Measurements from ENCODE around the gene MYO5B. TPM values are rescaled to one million over a fixed set of nuclear protein-coding genes. Genes with fewer than 3 reads are reported as not detected.

Gene MYO5B
- polyA plus RNA-seq, 1 of the 3 experiments (the other 2 are of a cell fraction) = 1.3 TPM

DNA sequence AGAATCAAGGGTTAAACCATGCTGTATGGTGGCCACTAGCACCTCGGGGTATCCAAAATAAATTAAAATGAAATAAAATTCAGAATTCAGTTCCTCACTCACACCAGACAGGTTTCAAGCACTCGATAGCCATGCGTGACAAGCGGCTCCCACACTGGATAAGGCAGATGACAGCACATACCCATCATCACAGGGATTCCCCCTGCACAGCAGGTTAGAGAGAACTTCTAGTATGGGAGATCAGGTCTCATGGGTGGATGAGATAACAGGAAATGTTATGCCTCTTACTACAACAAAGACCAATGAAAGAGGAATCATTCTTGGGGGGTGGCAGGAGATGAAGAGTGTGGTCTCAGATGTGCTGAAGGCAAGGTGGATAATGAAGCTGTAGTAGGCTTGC, 259.7 kb downstream of the MYO5B start:
- Histone ChIP-seq H4K20me1 (ENCODE audit: insufficient read depth) (no peaks in the 10 kb centered on the region), H3K36me3 (replicated peaks in 1 of 2; ENCODE audit: control insufficient read depth in 1 of 2, insufficient read depth in 2 of 2, low read length in 1 of 2) (no peaks in the 10 kb centered on the region), H3F3A (replicated peaks; ENCODE audit: insufficient read depth) (no peaks in the 10 kb centered on the region), H3K9ac (no peak overlapping the region), H3K79me2 (ENCODE audit: insufficient read depth) (no peaks in the 10 kb centered on the region), H3K4me2 (no peak overlapping the region), H3K27me3 (ENCODE audit: insufficient read depth) (no peaks in the 10 kb centered on the region; the same call in 1 of the 2 replicates), H3K9me2 (no peaks in the 10 kb centered on the region), H2AFZ (ENCODE audit: low read depth) (no peak overlapping the region), H3K4me3 (ENCODE audit: low read depth in 2 of 2, low read length in 1 of 2) (no peak overlapping the region), H3K27ac (ENCODE audit: low read depth in 2 of 2, low read length in 1 of 2) (no peak overlapping the region), H3K4me1 (ENCODE audit: control insufficient read depth in 1 of 2, insufficient read depth in 2 of 2, low read depth in 1 of 2, low read length in 1 of 2) (peaks cover 0 to 10% of the 10 kb centered on the region in 2 experiments; a peak in 1 of 4 replicates), H3K9me3 (no peaks in the 10 kb centered on the region)
- POLR2A ChIA-PET = no interaction called here
- WGBS (ENCODE audit: low lambda C conversion rate) = 71% methylated on average over 4 of the region's 4 CpGs
- TF ChIP-seq EP300 (IDR thresholded peaks at IDR 0.05; ENCODE audit: borderline replicate concordance in 1 of 2, low read depth in 1 of 2, low read length in 1 of 2) (no peak), FOSL2 (IDR thresholded peaks at IDR 0.05; ENCODE audit: borderline replicate concordance, low read depth) (no peak), EZH2phosphoT487 (IDR thresholded peaks at IDR 0.05; ENCODE audit: borderline replicate concordance, low read depth) (no peak), CHD2 (IDR thresholded peaks at IDR 0.05; ENCODE audit: low read length, partially characterized antibody) (no peak), TAF1 (IDR thresholded peaks at IDR 0.05; ENCODE audit: borderline replicate concordance, low read depth, low read length) (no peak), RXRA (IDR thresholded peaks at IDR 0.05; ENCODE audit: borderline replicate concordance, low read depth) (no peak), FOXJ3 (CRISPR knock-in tag; IDR thresholded peaks at IDR 0.05) (no peak), NRF1 (IDR thresholded peaks at IDR 0.05; ENCODE audit: low read depth, low read length) (no peak), TEAD4 (IDR thresholded peaks at IDR 0.05; ENCODE audit: borderline replicate concordance, insufficient read depth) (no peak), SIN3A (IDR thresholded peaks at IDR 0.05; ENCODE audit: borderline replicate concordance, low read depth, low read length) (no peak), FOXM1 (IDR thresholded peaks at IDR 0.05; ENCODE audit: low read depth) (no peak), MXI1 (IDR thresholded peaks at IDR 0.05; ENCODE audit: low read depth, low read length) (no peak), RCOR1 (IDR thresholded peaks at IDR 0.05; ENCODE audit: low read length) (no peak), SMC3 (IDR thresholded peaks at IDR 0.05; ENCODE audit: low read depth, low read length) (no peak), MEF2A (IDR thresholded peaks at IDR 0.05; ENCODE audit: borderline replicate concordance, low read depth) (no peak), POLR2AphosphoS5 (IDR thresholded peaks at IDR 0.05; ENCODE audit: low read depth, low read length) (no peak)
- TF ChIP-seq, protein P1, sequence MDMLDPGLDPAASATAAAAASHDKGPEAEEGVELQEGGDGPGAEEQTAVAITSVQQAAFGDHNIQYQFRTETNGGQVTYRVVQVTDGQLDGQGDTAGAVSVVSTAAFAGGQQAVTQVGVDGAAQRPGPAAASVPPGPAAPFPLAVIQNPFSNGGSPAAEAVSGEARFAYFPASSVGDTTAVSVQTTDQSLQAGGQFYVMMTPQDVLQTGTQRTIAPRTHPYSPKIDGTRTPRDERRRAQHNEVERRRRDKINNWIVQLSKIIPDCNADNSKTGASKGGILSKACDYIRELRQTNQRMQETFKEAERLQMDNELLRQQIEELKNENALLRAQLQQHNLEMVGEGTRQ (IDR thresholded peaks at IDR 0.05; ENCODE audit: borderline replicate concordance, low read depth, low read length) = no peak
- TF ChIP-seq, protein P2, sequence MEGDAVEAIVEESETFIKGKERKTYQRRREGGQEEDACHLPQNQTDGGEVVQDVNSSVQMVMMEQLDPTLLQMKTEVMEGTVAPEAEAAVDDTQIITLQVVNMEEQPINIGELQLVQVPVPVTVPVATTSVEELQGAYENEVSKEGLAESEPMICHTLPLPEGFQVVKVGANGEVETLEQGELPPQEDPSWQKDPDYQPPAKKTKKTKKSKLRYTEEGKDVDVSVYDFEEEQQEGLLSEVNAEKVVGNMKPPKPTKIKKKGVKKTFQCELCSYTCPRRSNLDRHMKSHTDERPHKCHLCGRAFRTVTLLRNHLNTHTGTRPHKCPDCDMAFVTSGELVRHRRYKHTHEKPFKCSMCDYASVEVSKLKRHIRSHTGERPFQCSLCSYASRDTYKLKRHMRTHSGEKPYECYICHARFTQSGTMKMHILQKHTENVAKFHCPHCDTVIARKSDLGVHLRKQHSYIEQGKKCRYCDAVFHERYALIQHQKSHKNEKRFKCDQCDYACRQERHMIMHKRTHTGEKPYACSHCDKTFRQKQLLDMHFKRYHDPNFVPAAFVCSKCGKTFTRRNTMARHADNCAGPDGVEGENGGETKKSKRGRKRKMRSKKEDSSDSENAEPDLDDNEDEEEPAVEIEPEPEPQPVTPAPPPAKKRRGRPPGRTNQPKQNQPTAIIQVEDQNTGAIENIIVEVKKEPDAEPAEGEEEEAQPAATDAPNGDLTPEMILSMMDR (IDR thresholded peaks at IDR 0.05) = no peak
- TF ChIP-seq, protein P3, sequence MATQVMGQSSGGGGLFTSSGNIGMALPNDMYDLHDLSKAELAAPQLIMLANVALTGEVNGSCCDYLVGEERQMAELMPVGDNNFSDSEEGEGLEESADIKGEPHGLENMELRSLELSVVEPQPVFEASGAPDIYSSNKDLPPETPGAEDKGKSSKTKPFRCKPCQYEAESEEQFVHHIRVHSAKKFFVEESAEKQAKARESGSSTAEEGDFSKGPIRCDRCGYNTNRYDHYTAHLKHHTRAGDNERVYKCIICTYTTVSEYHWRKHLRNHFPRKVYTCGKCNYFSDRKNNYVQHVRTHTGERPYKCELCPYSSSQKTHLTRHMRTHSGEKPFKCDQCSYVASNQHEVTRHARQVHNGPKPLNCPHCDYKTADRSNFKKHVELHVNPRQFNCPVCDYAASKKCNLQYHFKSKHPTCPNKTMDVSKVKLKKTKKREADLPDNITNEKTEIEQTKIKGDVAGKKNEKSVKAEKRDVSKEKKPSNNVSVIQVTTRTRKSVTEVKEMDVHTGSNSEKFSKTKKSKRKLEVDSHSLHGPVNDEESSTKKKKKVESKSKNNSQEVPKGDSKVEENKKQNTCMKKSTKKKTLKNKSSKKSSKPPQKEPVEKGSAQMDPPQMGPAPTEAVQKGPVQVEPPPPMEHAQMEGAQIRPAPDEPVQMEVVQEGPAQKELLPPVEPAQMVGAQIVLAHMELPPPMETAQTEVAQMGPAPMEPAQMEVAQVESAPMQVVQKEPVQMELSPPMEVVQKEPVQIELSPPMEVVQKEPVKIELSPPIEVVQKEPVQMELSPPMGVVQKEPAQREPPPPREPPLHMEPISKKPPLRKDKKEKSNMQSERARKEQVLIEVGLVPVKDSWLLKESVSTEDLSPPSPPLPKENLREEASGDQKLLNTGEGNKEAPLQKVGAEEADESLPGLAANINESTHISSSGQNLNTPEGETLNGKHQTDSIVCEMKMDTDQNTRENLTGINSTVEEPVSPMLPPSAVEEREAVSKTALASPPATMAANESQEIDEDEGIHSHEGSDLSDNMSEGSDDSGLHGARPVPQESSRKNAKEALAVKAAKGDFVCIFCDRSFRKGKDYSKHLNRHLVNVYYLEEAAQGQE (IDR thresholded peaks at IDR 0.05; ENCODE audit: low read depth, low read length) = no peak
- TF ChIP-seq, protein P4, sequence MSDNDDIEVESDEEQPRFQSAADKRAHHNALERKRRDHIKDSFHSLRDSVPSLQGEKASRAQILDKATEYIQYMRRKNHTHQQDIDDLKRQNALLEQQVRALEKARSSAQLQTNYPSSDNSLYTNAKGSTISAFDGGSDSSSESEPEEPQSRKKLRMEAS (IDR thresholded peaks at IDR 0.05; ENCODE audit: low read depth) = no peak
- CTCF ChIA-PET = no interaction called here
- no peak for DNase-seq

Measured in SK-N-SH (cell line).